Epithelial cell of prostate (primary cell): Measurements from ENCODE around the gene GPANK1.
A peak's percentile ranks its signal among the peaks of the same experiment; 100 is the strongest.
"Not testable (repeated sequence)": the region's sequence is repeated elsewhere in the genome, so short reads cannot be mapped to it uniquely, and the experiment has no call there.

Source experiments
- DNase-seq: peaks from one replicate; pipeline ENCODE4 v3.0.0-alpha.2; 2011; ENCODE audit warnings: low read depth, low spot score
- H3K27ac ChIP-seq: fragments of 450-650 bp; 2 replicates; pipeline ENCODE4 v1.5.1; 2017; ENCODE audit warnings: mild to moderate bottlenecking

GPANK1 gene

DNA sequence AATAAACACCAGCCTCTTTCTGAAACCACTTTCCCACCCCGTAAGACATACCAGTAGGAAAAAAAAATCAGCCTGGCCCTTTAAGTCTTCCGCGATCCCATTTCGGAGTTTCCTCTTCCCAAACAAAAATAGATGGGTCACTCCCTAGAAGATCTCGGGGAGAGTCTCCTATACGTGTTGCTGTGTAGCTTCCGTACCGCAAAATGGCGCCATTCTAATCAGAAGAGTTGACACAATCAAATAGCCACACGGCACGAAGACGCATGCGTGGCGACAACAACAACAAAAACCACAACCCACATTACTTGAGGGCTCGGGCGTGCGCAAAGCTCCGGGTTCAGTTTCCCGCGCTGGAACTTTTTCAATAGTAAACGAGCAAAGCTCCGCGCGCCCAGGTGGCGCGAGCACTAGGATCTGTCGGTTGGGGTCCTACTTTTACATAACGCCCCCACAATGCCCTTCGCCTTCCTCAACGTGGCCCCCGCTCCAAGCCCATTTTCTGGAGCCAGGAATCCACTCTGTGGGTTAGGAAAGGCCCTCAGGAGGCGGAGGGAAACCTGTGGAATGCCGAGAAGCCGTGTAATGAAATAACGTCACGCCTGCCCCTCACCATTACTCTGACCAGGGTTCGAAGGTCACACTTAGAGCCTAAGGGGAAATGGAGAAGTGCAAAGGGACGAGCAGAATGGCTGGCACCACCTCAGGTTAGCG is at the start of gene GPANK1:
GPANK1 (minus strand) TSS at position 208 of the 711 bp plus-strand sequence. CDS start 519 bp downstream, outside the sequence.
- peak; percentile 83 for DNase-seq

DNA sequence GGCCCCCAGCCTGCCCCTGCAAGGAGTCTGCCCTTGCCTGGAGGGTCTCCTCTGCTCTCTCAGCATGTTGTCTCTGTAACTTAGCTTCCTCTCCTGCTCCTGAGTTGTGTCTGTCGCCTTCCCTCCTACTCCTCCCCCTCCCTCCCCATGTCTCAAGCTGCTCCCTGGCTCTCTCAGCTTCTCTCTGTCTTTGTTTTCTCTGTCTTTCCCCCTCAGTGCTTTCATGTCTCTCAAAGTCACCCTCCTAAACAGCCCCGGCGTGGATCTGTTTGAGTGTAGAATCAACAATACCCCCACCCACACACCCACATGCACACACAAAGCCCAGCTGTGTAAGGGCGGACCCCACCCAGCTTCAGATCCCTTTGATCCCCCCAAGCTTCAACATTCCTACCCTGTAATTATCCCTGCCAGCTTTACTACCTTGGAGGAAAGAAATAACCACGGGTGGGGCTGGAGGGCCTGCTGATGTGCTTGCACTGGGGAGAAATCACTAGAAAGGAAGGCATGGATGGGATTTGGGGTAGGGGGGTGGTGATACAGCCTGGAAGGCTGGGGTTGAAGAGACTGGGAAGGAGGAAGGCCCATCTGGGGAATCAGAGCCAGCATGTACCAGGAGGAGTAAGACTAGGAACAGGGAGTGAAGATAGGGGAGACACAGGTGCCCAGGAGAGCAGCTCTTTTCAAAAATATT is 49.3 kb upstream of the GPANK1 start:
- DNase-seq, result no peak
- H3K27ac ChIP-seq, result no peak overlapping the region

More for the DNA sequence above, at the start of gene GPANK1:
- peak within 1 kb of the TSS; percentile 89 for H3K27ac ChIP-seq

DNA sequence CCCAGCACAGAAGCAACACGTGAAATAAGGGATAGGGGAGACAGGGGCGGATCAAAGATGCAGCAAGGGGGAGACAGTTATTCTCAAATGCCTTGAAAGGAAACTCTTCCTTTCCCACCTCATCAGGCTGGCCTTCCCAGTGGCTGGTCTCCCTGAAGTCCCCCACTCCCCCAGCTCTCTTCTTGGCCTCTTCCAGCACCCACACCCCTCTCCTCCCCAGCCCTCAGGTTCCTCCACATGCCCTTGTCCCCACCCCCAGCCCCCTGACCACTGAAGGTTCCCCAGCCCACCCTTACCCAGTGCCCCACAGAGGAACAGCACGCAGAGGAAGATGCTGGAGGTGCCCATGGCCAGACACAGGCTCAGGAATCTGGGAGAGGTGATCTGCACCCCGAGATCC is 48.7 kb upstream of the GPANK1 start:
- DNase-seq, result no peak
- no peak overlapping the region for H3K27ac ChIP-seq

DNA sequence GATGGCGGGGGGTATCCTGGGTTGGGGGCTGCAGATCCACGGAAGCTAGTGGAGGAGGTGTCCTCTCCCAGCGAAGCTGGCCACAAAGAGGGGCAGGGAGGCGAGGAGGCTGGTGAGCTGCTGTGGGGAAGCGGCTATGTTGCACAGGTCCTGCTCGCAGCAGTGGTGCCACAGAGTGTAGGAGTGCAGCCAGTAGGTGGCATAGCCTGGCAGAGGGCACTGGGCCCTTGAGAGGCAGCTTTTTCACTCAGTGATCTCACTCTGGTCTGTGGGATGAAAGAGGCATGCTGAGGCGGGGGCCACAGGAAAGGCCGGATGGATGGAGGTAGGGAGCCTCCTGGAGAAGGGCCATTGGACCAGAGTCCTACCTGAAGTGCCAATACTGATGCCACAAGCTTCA is 47.5 kb upstream of the GPANK1 start:
- no peak for DNase-seq

DNA sequence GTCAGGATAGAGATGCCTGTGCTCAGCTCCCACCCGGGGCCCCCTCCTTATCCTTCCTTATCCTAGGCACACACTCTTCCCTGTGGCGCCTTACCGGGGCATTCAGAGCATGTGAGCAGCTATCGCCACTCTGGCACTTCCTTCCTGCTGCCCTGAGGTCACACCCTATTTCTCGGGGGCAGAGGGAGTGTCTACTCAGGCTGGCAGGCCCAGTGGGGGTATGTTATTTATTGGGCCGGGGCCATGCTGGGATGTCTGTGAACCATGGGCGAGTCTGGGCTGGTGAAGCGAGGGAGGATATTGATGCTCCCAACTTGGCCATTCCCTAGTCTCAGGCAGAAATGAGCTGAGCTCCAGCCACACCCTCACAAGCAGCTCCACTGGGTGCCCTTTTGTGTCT is 46.4 kb upstream of the GPANK1 start:
- no peak overlapping the region for H3K27ac ChIP-seq
- no peak for DNase-seq

More for the DNA sequence above, 47.5 kb upstream of the GPANK1 start:
- H3K27ac ChIP-seq, result no peak overlapping the region

DNA sequence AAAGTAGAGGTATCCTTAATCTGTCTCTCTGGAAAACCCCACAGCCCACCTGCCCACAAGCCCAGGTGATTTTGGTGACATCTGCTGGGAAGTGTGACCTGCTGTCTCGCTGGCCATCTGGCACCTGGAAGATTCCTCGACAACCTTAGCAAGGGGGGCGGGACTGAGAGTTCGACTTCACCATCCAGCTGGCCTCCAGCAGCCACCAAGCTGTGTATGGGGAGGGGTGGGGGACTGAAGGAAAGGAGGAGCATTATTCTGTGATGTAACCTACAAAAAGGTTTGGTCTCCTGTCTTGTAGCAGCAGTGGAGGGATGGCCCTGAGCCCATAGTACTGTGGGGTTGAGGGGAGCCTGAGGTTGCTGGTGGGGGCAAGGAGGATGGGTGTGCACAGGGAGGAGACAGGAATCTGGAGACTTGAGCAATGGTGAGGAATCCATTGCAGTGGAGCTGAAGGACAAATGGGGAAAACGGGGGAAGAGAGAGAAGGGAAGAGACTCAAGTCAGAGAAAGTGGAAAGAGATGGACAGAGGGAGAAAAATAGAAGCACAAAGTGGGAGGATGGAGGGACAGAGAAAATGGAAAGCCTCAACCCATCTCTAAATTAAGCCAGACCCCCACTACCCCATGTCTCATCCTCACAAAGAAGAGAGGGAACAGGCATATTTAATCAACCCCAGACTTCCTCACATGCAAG is 45.9 kb upstream of the GPANK1 start:
- no peak for DNase-seq
- H3K27ac ChIP-seq, result no peak overlapping the region

DNA sequence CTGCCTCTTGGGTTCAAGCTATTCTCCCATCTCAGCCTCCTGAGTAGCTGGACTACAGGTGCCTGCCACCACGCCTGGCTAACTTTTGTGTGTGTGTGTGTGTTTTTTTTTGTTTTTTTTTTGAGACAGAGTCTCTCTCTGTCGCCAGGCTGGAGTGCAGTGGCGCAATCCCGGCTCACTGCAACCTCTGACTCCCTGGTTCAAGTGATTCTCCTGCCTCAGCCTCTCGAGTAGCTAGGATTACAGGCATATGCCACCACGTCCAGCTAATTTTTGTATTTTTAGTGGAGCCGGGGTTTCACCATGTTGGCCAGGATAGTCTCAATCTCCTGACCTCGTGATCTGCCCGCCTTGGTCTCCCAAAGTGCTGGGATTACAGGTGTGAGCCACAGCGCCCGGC is 44.4 kb upstream of the GPANK1 start:
- not testable (repeated sequence) for DNase-seq, H3K27ac ChIP-seq

DNA sequence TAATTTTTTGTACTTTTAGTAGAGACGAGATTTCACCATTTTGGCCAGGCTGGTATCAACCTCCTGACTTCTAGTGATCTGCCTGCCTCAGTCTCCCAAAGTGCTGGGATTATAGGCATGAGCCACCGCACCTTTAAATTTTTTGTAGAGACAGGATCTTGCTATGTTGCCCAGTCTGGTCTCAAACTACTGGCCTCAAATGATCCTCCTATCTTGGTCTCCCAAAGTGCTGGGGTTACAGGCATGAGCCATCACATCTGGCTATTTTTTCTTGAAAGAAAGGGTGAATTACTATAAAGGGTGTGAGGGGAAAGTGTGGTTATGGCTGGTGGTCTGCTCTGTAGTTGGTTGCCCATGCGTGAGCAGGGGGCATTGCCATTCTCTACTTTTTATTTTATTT is 43.4 kb upstream of the GPANK1 start:
- no peak for DNase-seq
- no peak overlapping the region for H3K27ac ChIP-seq

DNA sequence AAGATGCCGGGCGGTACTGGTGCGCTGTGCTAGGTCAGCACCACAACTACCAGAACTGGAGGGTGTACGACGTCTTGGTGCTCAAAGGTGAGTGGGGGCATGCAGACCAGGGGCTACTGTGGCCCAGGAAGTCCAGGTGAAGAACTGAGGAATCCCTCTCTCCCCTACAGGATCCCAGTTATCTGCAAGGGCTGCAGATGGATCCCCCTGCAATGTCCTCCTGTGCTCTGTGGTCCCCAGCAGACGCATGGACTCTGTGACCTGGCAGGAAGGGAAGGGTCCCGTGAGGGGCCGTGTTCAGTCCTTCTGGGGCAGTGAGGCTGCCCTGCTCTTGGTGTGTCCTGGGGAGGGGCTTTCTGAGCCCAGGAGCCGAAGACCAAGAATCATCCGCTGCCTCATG is 42.9 kb upstream of the GPANK1 start:
- no peak overlapping the region for H3K27ac ChIP-seq
- DNase-seq, result no peak

DNA sequence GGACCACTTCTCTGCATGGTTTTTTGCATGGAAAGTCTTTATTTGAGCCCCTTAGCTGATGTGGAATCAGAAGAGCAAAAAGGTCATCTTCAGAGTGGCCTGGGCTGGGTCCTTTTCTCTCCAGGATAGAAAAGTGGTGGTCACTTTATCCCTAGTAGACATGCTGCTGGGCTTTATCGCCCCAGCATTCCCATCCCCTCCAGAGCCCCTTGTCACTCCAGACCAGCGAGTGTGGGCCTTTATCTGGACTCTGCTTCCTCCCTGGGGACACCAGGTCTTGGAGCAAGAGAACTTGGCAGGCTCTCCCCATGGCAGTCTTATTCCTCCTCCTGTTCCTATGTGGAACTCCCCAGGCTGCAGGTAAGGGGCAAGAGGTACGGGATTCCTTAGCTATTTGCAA is 41.8 kb upstream of the GPANK1 start, which contains the start of gene LY6G6F:
LY6G6F (plus strand) TSS at position 268 of the 400 bp plus-strand sequence; CDS start at position 309, 41 bp downstream.
- H3K27ac ChIP-seq, result no peak within 1 kb of the TSS

DNA sequence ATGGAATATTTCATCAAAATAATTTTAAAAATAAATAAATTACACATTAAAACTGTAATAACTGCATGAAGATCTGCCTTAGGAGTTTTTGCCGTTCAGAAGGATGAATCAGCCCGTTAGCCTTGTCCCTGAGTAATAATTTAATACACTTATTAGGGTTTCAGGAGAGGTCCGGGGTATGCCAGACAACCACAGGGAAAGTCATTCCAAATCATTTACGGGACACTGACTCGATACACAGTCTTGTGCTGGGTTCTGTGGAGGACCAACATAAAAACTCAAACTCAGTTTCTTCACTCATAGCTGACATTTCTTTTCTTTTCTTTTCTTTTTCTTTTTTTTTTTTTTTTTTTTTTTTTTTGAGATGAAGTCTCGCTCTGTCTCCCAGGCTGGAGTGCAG is 41.1 kb upstream of the GPANK1 start:
- H3K27ac ChIP-seq, result no peak overlapping the region
- no peak for DNase-seq

More for the DNA sequence above, 41.8 kb upstream of the GPANK1 start, which contains the start of gene LY6G6F:
- DNase-seq, result no peak

DNA sequence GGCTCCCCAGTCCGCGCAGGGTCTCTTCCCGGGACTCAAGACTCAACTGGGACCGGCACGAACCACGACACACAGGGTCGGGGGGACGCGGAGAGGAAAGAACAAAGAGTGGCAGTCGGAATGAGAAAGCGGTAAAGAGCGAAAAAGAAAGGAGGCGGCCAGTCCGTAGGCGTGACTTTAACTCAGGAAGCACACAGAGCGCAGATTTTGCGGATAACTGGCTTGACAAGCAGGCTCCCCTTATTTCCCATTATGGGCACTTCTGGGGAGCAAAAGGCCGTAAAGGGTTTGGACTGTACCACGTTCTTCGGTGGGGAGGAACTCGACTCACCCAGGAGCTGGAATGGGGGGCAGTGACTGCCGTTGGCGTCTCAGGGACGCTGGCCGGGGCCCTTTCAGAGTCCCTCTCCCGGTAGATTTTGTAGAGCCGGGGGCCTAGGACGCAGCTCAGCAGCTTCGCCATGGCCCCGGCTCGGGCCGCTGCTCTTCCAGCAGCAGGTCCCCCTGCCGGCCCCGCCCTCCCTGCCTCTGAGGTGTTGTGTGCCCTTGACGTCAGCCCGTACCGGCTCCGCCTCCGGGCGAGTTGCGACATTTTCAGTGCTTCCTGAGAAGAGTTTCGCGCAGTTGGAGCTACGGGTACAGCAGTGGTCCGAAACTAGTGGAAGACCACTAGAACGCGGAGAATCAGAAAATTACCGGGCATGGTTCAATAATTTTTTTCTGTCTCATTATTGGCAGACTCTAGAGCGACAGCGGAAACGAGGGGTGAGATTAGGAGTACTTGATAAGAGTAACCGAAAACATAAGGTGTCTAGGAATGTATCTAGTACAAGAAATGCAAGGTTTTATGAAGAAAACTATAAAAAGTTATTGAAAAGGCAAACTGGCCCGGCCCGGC is 38.3 kb upstream of the GPANK1 start, which contains the start of gene ABHD16A:
ABHD16A (minus strand) TSS at position 506 of the 898 bp plus-strand sequence; CDS start at position 463, 43 bp downstream.
- DNase-seq, result peak; percentile 83
- H3K27ac ChIP-seq, result peak within 1 kb of the TSS; percentile 74

DNA sequence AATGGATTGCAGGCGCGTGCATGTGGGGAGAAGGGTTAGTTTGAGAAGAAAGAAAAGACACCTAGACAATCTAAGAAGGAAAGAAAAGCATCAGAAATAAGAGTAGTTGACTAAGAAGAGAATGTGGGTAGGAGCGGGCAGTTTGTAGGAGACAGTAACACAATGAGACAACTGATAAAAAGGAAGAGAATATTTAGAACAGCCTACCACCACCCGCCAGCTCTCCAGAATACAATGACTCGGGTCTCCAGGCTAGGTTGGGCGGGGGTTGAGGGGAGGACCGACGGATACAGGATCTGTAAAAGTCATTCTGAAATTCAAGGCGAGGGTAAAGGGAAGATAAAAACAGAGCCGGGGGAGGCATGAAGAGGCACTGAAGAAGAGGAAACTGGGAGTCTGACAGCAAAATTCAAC is 37.6 kb upstream of the GPANK1 start:
- no peak for DNase-seq
- H3K27ac ChIP-seq, result peak overlapping the region; percentile 74

DNA sequence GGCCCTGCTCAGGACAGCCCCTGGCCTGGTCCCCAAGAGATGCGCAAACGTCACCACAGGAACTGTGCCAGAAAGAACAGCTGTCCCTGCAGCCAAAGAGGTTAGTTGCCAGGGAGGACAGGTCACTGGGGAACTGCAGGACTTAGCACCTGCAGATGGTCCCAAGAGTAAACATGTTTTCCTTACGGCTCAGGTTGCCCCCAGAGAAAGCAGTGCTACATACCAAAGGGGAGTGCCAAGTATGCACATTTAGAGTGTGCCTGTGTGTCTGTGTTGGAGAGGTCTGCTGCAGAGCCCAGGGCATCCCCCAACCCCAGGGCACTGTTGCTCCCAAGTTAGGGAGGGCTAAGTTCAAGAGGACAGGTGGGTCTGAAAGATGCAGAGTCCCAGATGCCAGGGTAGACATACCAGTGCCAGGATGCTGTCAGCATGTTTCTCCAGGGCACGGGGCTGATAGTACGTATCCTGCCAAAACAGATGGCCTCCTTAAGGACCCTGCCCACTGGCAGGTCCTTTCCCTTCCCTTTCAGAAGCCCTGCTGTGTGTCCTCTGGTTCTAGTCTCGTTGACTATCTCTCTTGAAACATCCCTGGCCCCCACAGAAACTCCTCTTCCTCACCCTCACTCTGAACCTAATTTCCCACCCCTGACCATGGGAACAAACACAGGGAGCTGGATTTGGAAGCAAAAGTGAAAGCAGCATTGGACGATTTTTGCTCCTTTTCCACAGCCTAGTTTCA is 37.0 kb upstream of the GPANK1 start:
- H3K27ac ChIP-seq, result no peak overlapping the region
- DNase-seq, result no peak

DNA sequence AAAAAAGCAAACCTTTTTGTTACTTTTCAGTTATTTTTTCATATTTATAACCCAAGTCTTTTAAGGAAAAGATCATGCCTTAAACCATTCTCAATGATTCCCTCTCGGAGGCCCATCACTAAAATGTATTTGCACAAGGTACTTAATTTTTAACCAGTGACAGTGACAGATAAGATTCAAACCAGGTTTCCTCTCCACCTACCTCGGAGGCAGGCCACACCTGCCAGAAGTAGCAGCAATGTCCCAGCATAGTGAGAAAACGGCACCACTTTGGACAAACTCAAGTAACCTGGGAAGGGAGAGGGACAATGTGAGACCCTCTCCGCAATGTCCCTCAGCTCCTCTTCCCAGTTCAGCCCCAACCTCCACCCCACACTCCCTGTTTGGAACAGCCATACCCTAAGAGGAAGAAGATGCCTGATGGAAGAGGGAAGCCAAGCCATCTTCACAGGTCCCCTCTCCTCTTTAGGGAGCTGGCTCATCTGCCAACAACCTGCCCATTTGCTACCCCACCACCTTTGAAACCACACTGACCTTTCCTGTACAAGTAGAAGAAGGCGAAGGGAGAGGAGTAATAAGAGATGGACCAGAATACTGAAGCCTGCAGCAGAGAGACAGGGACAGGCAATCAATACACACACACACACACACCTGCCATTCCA is 36.1 kb upstream of the GPANK1 start:
- no peak overlapping the region for H3K27ac ChIP-seq

DNA sequence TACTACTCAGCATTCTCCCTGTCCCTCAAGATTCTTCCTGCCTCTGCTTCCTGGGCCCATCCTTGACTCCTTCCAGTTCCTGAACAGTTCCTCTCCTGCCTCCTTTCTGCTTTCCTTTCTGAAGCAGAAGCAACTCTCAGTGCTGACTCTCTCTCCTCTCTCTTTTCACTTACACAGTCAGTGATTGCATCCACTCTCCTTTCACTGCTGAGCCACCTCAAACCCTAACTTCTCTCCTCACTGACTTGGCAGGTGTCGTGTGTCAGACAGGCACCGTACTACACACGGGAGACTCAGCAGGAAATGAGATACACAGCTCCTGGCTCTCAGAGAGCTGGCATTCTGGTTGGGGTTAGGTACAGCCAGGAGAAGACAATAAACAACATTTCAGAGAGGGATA is 32.8 kb upstream of the GPANK1 start:
- H3K27ac ChIP-seq, result no peak overlapping the region
- DNase-seq, result no peak

More for the DNA sequence above, 36.1 kb upstream of the GPANK1 start:
- DNase-seq, result no peak

DNA sequence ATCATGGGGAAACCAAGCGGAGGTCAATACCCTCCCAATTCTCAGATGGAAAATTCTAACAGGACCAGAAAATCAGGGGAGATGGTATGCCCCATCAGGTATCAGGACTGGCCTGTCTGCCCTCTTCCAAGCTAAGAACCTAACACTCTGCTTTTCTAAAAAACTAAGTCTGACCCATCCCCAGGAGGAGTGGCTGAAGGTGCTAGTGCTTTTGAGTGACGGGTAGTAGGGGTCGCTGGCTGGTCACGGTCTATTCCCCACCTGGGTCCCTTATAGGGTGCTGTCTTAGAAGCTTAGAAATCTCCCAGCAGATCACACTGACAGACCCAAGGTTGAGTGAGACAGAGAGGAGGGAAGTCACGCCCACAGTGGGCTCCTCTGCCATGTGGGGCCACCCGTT is 28.7 kb upstream of the GPANK1 start:
- DNase-seq, result no peak
- no peak overlapping the region for H3K27ac ChIP-seq

DNA sequence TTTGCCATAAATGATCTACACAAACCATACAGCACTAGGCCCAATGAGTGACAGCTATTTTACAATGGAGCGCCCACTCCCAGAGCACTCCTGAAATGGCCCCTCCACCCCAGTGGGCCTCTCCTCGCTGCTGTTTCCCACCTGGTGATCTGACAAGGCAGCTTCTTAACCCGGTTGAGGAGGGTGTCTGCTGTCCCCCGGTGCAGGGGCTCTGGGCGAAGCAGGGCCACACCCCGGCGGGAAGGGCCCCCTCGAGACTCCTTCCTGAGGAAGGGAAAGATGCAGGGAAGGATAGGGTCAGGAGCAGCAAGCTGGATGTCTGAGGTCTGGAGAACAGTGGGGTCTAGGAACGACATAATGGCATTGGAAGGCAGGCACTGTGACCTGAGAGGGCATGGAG is 28.1 kb upstream of the GPANK1 start:
- no peak overlapping the region for H3K27ac ChIP-seq
- no peak for DNase-seq

DNA sequence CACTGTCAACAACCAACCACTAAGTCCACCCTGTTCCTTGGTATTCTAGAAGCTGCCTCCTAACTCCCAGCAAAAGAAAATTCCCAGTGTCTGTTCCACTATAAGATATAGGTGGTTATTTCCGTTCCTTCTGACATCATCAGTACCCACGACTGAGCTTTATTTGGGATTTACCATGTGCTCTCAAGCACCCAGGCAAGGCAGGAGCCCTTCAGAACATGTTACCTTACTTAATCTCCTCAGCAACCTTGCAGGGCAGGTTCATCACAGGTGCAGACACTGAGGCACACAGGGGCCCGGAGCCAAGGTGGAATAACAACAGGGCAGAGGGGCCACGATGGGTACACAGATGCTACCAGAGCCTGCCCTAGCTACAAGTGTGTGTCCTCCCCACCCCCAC is 27.6 kb upstream of the GPANK1 start:
- no peak overlapping the region for H3K27ac ChIP-seq
- DNase-seq, result no peak
